ENCODE results near the gene PRLR.
"Not testable (repeated sequence)": the region's sequence is repeated elsewhere in the genome, so short reads cannot be mapped to it uniquely, and the experiment has no call there.

- not testable (repeated sequence) for TF ChIP-seq POLR2A (IDR thresholded peaks at IDR 0.05; ENCODE audit: extremely low read depth, insufficient read length); CTCF (IDR thresholded peaks at IDR 0.05; ENCODE audit: low read depth, low read length); MAX (IDR thresholded peaks at IDR 0.05; ENCODE audit: low read depth, low read length); MYC (IDR thresholded peaks at IDR 0.05; ENCODE audit: low read depth, low read length)
These were observed 125.7 kb downstream of the PRLR start for GRCh38 chr5:35104550-35104949.

Data from NB4 (cell line).